Glutamatergic neuron (in vitro differentiated cells): ENCODE results near the gene GP1BB. TPM values are rescaled to one million over a fixed set of nuclear protein-coding genes. Genes with fewer than 3 reads are reported as not detected.
"Not testable (repeated sequence)": the region's sequence is repeated elsewhere in the genome, so short reads cannot be mapped to it uniquely, and the experiment has no call there.

Source experiments
- DNase-seq: peaks from one replicate; pipeline ENCODE4 v3.0.0; 2022
- H3K27ac Mint-ChIP-seq: one replicate; pipeline ENCODE4 v1.8.0; 2020; ENCODE audit warnings: mild to moderate bottlenecking, mixed read lengths, inconsistent platforms; ENCODE audit not compliant: unreplicated experiment
- H3K27me3 Mint-ChIP-seq: one replicate; pipeline ENCODE4 v1.8.0; 2020; ENCODE audit warnings: mild to moderate bottlenecking, moderate library complexity, mixed read lengths, inconsistent platforms; ENCODE audit not compliant: unreplicated experiment
- H3K36me3 Mint-ChIP-seq: one replicate; pipeline ENCODE4 v1.8.0; 2020; ENCODE audit warnings: mild to moderate bottlenecking, mixed read lengths, inconsistent platforms; ENCODE audit not compliant: unreplicated experiment
- H3K4me1 Mint-ChIP-seq: one replicate; pipeline ENCODE4 v1.8.0; 2020; ENCODE audit warnings: mild to moderate bottlenecking, low read depth, mixed read lengths, inconsistent platforms; ENCODE audit not compliant: unreplicated experiment
- H3K4me3 Mint-ChIP-seq: one replicate; pipeline ENCODE4 v1.8.0; 2020; ENCODE audit warnings: mild to moderate bottlenecking, mixed read lengths, inconsistent platforms; ENCODE audit not compliant: unreplicated experiment
- H3K9me3 Mint-ChIP-seq: one replicate; pipeline ENCODE4 v1.8.0; 2020; ENCODE audit warnings: mild to moderate bottlenecking, moderate library complexity, mixed read lengths, inconsistent platforms; ENCODE audit not compliant: unreplicated experiment
- CTCF ChIP-seq: fragments of 200-600 bp; sonication (generic); IDR thresholded peaks from one replicate; pipeline ENCODE4 v1.5.0; 2021; ENCODE audit not compliant: partially characterized antibody, unreplicated experiment
- total RNA-seq: library from RNA; stranded (reverse); fragmentation: NEBNext Ultra II Directional; extraction: Animal tissue kit (Norgen Biotek cat#: 25700); gene quantifications from one replicate; pipeline ENCODE4 v1.2.1, GENCODE V29; 2021; ENCODE audit not compliant: unreplicated experiment

The GP1BB gene
- total RNA-seq, 1 donor from 2014 or later: 8.3 TPM

GRCh38 chr22:19722178-19722981 lies 959 bp upstream of the GP1BB start:
- H3K4me3 Mint-ChIP-seq: peak overlapping the region; percentile 38
- peaks cover 54% of the 10 kb centered on the region for H3K27me3 Mint-ChIP-seq
- H3K4me1 Mint-ChIP-seq: peaks cover 6% of the 10 kb centered on the region
- peaks cover 24% of the 10 kb centered on the region for H3K9me3 Mint-ChIP-seq
- H3K36me3 Mint-ChIP-seq: peaks cover 8% of the 10 kb centered on the region
- peak; percentile 59 for DNase-seq
- H3K27ac Mint-ChIP-seq: no peak overlapping the region
- TF ChIP-seq CTCF: no peak

GRCh38 chr22:19722982-19723231 lies 432 bp upstream of the GP1BB start:
- peaks cover 57% of the 10 kb centered on the region for H3K27me3 Mint-ChIP-seq
- H3K27ac Mint-ChIP-seq: no peak overlapping the region
- H3K36me3 Mint-ChIP-seq: peaks cover 8% of the 10 kb centered on the region
- peaks cover 7% of the 10 kb centered on the region for H3K4me1 Mint-ChIP-seq
- TF ChIP-seq CTCF: no peak
- peak overlapping the region; percentile 70 for H3K4me3 Mint-ChIP-seq
- no peak for DNase-seq
- H3K9me3 Mint-ChIP-seq: peaks cover 27% of the 10 kb centered on the region

GRCh38 chr22:19723983-19724827 lies 866 bp downstream of the GP1BB start:
- H3K36me3 Mint-ChIP-seq: peaks cover 8% of the 10 kb centered on the region
- DNase-seq: peak; percentile 85
- peak; percentile 22 for TF ChIP-seq CTCF
- H3K4me3 Mint-ChIP-seq: peak overlapping the region; percentile 80
- H3K9me3 Mint-ChIP-seq: peaks cover 29% of the 10 kb centered on the region
- peak overlapping the region; percentile 66 for H3K27ac Mint-ChIP-seq
- H3K27me3 Mint-ChIP-seq: peaks cover 60% of the 10 kb centered on the region
- peaks cover 7% of the 10 kb centered on the region for H3K4me1 Mint-ChIP-seq

GRCh38 chr22:19724927-19725661 lies 1.8 kb downstream of the GP1BB start:
- peaks cover 24% of the 10 kb centered on the region for H3K9me3 Mint-ChIP-seq
- H3K36me3 Mint-ChIP-seq: peaks cover 8% of the 10 kb centered on the region
- peak overlapping the region; percentile 80 for H3K4me3 Mint-ChIP-seq
- DNase-seq: no peak
- TF ChIP-seq CTCF: no peak
- peak overlapping the region; percentile 66 for H3K27ac Mint-ChIP-seq
- H3K27me3 Mint-ChIP-seq: peaks cover 52% of the 10 kb centered on the region
- H3K4me1 Mint-ChIP-seq: peaks cover 7% of the 10 kb centered on the region

GRCh38 chr22:19726064-19726788 lies 2.9 kb downstream of the GP1BB start:
- H3K4me3 Mint-ChIP-seq, DNase-seq, H3K4me1 Mint-ChIP-seq, H3K27ac Mint-ChIP-seq, H3K36me3 Mint-ChIP-seq: not testable (repeated sequence)
- Mint-ChIP-seq H3K27me3 (peaks cover 43% of the 10 kb centered on the region), H3K9me3 (peaks cover 23% of the 10 kb centered on the region)
